H1 (cell line): ENCODE results near the gene LBX2. TPM values are rescaled to one million over a fixed set of nuclear protein-coding genes. Genes with fewer than 3 reads are reported as not detected.

Source experiments
- ASH2L ChIP-seq: fragments of 200-600, 300-600 bp; sonication (generic); IDR thresholded peaks from one replicate; pipeline ENCODE4 v1.7.1; 2017; ENCODE audit warnings: low read length
- CEBPB ChIP-seq: IDR thresholded peaks from 2 replicates; pipeline ENCODE4 v1.6.1; 2012; ENCODE audit warnings: low read depth, low read length
- CREB1 ChIP-seq: IDR thresholded peaks from 2 replicates; pipeline ENCODE4 v1.6.1; 2012; ENCODE audit warnings: inconsistent platforms
- EZH2 ChIP-seq: fragments of 200-600 bp; sonication (generic); IDR thresholded peaks from 2 replicates; pipeline ENCODE4 v1.7.1; 2012; ENCODE audit warnings: low read depth, mild to moderate bottlenecking, moderate library complexity, low read length, inconsistent platforms; ENCODE audit not compliant: severe bottlenecking
- GABPA ChIP-seq: IDR thresholded peaks from 2 replicates; pipeline ENCODE4 v1.6.1; 2011; ENCODE audit warnings: mild to moderate bottlenecking, low read length, moderate library complexity, borderline replicate concordance; ENCODE audit not compliant: insufficient read depth
- KDM4A ChIP-seq: IDR thresholded peaks from one replicate; pipeline ENCODE4 v1.7.1; 2012; ENCODE audit warnings: low read depth, mild to moderate bottlenecking, moderate library complexity, low read length, inconsistent platforms; ENCODE audit not compliant: severe bottlenecking
- KDM5A ChIP-seq: fragments of 200-600 bp; IDR thresholded peaks from 2 replicates; pipeline ENCODE4 v1.7.1; 2012; ENCODE audit warnings: mild to moderate bottlenecking, low read length, inconsistent platforms, mixed read lengths
- NRF1 ChIP-seq: IDR thresholded peaks from 2 replicates; pipeline ENCODE4 v1.6.1; 2011; ENCODE audit warnings: mild to moderate bottlenecking, low read depth, low read length, improper control_type of control experiment
- PHF8 ChIP-seq: fragments of 200-600 bp; sonication (generic); conservative IDR thresholded peaks from 2 replicates; pipeline ENCODE4 v1.7.1; 2012; ENCODE audit warnings: low read depth, mild to moderate bottlenecking, inconsistent platforms, low read length, moderate library complexity
- POLR2AphosphoS5 ChIP-seq: IDR thresholded peaks from 2 replicates; pipeline ENCODE4 v1.6.1; 2011; ENCODE audit warnings: low read depth, low read length
- RXRA ChIP-seq: IDR thresholded peaks from 2 replicates; pipeline ENCODE4 v1.6.1; 2011; ENCODE audit warnings: low read depth, mild to moderate bottlenecking, low read length, moderate library complexity; ENCODE audit not compliant: insufficient read depth
- SAP30 ChIP-seq: fragments of 300-600 bp; sonication (generic); IDR thresholded peaks from 2 replicates; pipeline ENCODE4 v1.7.1; 2012; ENCODE audit warnings: low read length, moderate library complexity, mild to moderate bottlenecking, inconsistent platforms; ENCODE audit not compliant: insufficient read depth, insufficient replicate concordance
- TAF1 ChIP-seq: IDR thresholded peaks from 2 replicates; pipeline ENCODE4 v1.6.1; 2011; ENCODE audit warnings: mild to moderate bottlenecking, low read depth, low read length
- TAF7 ChIP-seq: optimal IDR thresholded peaks from 2 replicates; pipeline ENCODE3; 2011; ENCODE audit warnings: low read depth, mild to moderate bottlenecking, inconsistent platforms, low read length, moderate library complexity, borderline replicate concordance
- TBP ChIP-seq: IDR thresholded peaks from 2 replicates; pipeline ENCODE4 v1.6.1; 2011; ENCODE audit warnings: low read depth, low read length, improper control_type of control experiment
- polyA plus RNA-seq, 7 experiments: library from polyadenylated mRNA; depleted of rRNA in 3 of 7; stranded (reverse) in 5 of 7; unstranded in 2 of 7; fragments of >200 nt in 5 of 7; fragments of 200-250 nt in 2 of 7; gene quantifications; 1 replicate in 5 of 7; 2 replicates in 1 of 7; 4 replicates in 1 of 7; pipeline versions ENCODE4 v1.2.1 to v1.2.3, GENCODE V29; 2011 to 2013; ENCODE audit warnings: missing spikeins in 2 of 7, mixed read lengths in 2 of 7
- total RNA-seq: library from RNA; stranded (reverse); fragmentation: NEBNext Ultra II Directional; extraction: Animal tissue kit (Norgen Biotek cat#: 25700); gene quantifications from 2 replicates; pipeline ENCODE4 v1.2.1, GENCODE V29; 2021
- TF ChIP-seq, protein P1 (sequence below): IDR thresholded peaks from 2 replicates; pipeline ENCODE4 v1.6.1; 2012; ENCODE audit warnings: inconsistent platforms
- TF ChIP-seq, protein P2 (sequence below), 3 experiments: IDR thresholded peaks; 1 replicate in 2 of 3; 2 replicates in 1 of 3; pipeline versions ENCODE4 v1.5.1 to v1.6.1; 2011; ENCODE audit warnings: low read length in 3 of 3, mild to moderate bottlenecking in 3 of 3, inconsistent platforms in 2 of 3, low read depth in 1 of 3, moderate library complexity in 1 of 3; ENCODE audit not compliant: insufficient read depth in 1 of 3; ENCODE audit errors: control extremely low read depth in 1 of 3
- TF ChIP-seq, protein P3 (sequence below): IDR thresholded peaks from 2 replicates; pipeline ENCODE4 v1.6.1; 2011; ENCODE audit warnings: low read depth, mild to moderate bottlenecking, low read length; ENCODE audit not compliant: insufficient read depth
- TF ChIP-seq, protein P4 (sequence below): IDR thresholded peaks from 2 replicates; pipeline ENCODE4 v1.6.1; 2012; ENCODE audit warnings: inconsistent platforms

Gene LBX2
- total and polyA plus RNA-seq, 2 of the 8 experiments (the other 6 are each of a cell fraction or from before 2014, with no cell fraction given), result 0.27 TPM; not detected in 1

DNA sequence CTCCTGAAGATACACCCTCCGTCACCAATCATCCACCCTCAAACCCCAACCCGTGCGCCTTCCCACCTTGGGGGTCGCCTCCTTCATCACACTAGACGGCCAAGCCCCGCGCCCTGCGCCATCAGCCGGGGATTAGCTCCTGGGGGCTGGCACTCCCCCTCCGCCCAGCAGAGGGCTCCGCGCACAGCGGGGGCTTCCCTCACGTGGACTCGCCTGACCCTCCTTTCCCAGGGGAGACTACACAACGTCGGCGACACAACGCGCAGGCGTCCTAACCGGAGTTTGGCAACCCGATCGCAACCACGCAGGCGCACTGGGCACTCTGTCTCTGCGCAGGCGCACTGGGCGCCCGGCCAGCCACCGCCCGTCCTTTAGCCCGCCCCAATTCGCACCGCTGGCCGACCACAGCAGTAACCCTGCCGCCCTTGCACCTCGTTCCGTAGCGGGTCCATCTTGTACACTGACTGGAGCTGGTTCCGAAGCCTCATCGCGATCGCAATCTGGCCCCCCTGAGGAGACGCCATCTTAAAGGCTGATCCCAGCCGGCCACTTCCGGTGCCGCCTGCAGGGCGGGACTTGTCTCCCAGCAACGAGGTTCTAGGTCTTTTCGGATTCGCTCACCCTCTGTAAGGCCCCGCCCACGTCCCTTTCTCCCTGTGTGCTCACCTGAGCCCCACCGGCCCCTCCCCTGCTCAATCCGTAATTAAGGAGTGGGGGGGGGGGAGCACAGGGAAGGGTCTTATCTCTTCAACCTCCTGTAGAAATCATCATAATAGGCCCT lies 7.9 kb upstream of the LBX2 start, which contains the start of gene PCGF1 (continued):
- TF ChIP-seq, protein P1, sequence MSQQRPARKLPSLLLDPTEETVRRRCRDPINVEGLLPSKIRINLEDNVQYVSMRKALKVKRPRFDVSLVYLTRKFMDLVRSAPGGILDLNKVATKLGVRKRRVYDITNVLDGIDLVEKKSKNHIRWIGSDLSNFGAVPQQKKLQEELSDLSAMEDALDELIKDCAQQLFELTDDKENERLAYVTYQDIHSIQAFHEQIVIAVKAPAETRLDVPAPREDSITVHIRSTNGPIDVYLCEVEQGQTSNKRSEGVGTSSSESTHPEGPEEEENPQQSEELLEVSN, result 0 out of 2 replicates have a peak, but pooled peaks have one; percentile 50
- TF ChIP-seq NRF1 (peak; percentile 95), KDM5A (no peak), KDM4A (peak; percentile 83), PHF8 (peak; percentile 92), EZH2 (peak; percentile 13), TAF1 (peak; percentile 71), SAP30 (no peak), TBP (peak; percentile 35), GABPA (peak; percentile 76; the same call in 1 of the 2 replicates), ASH2L (peak; percentile 79), POLR2AphosphoS5 (0 out of 2 replicates have a peak, but pooled peaks have one; percentile 52), RXRA (no peak), TAF7 (peak; percentile 18), CEBPB (peak; percentile 59), CREB1 (peak; percentile 68)
- TF ChIP-seq, protein P2, sequence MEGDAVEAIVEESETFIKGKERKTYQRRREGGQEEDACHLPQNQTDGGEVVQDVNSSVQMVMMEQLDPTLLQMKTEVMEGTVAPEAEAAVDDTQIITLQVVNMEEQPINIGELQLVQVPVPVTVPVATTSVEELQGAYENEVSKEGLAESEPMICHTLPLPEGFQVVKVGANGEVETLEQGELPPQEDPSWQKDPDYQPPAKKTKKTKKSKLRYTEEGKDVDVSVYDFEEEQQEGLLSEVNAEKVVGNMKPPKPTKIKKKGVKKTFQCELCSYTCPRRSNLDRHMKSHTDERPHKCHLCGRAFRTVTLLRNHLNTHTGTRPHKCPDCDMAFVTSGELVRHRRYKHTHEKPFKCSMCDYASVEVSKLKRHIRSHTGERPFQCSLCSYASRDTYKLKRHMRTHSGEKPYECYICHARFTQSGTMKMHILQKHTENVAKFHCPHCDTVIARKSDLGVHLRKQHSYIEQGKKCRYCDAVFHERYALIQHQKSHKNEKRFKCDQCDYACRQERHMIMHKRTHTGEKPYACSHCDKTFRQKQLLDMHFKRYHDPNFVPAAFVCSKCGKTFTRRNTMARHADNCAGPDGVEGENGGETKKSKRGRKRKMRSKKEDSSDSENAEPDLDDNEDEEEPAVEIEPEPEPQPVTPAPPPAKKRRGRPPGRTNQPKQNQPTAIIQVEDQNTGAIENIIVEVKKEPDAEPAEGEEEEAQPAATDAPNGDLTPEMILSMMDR (IDR thresholded peaks at IDR 0.05; ENCODE audit: control extremely low read depth in 1 of 3, insufficient read depth in 1 of 3, low read depth in 1 of 3, low read length in 3 of 3), result peak in 2 of 3 experiments; percentile 48 to 63; a peak in 3 of 4 replicates
- TF ChIP-seq, protein P3, sequence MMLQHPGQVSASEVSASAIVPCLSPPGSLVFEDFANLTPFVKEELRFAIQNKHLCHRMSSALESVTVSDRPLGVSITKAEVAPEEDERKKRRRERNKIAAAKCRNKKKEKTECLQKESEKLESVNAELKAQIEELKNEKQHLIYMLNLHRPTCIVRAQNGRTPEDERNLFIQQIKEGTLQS, result peak; percentile 69; the same call in 1 of the 2 replicates
- TF ChIP-seq, protein P4, sequence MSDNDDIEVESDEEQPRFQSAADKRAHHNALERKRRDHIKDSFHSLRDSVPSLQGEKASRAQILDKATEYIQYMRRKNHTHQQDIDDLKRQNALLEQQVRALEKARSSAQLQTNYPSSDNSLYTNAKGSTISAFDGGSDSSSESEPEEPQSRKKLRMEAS, result peak; percentile 85
